Mucosa of descending colon (tissue), 3 donors: ENCODE results near the gene ANGEL2. TPM values are rescaled to one million over a fixed set of nuclear protein-coding genes. Genes with fewer than 3 reads are reported as not detected.
"Not testable (repeated sequence)": the region's sequence is repeated elsewhere in the genome, so short reads cannot be mapped to it uniquely, and the experiment has no call there.

Source experiments
- ATAC-seq: fragments of 200-7000 bp; cut with Tn5 transposase; one replicate; pipeline ENCODE4 v1.9.1; 2020; ENCODE audit warnings: mild to moderate bottlenecking, moderate library complexity
- DNase-seq, 3 donors: peaks; one replicate each; pipeline ENCODE4 v3.0.0-alpha.2; 2020
- H3K36me3 ChIP-seq: fragments of 200-600 bp; one replicate; pipeline ENCODE4 v1.8.0; 2021; ENCODE audit warnings: low read depth, mild to moderate bottlenecking
- H3K4me1 ChIP-seq: fragments of 200-600 bp; one replicate; pipeline ENCODE4 v1.8.0; 2021; ENCODE audit warnings: low read depth, mild to moderate bottlenecking
- H3K4me3 ChIP-seq: fragments of 200-600 bp; one replicate; pipeline ENCODE4 v1.8.0; 2021; ENCODE audit warnings: mild to moderate bottlenecking
- H3K9me3 ChIP-seq: fragments of 200-600 bp; one replicate; pipeline ENCODE4 v1.8.0; 2021; ENCODE audit warnings: mild to moderate bottlenecking
- CTCF ChIP-seq: fragments of 200-600 bp; IDR thresholded peaks from one replicate; pipeline ENCODE4 v1.8.0; 2022; ENCODE audit warnings: antibody characterized with exemption, mild to moderate bottlenecking
- intact Hi-C, 2 donors: fragments of 100-400 bp; cut with DNase I in 1 of 2; cut with micrococcal nuclease in 1 of 2; formaldehyde crosslinking; loops; one replicate each; pipeline versions ENCODE4 v1.11.0 to v1.11.1; 2022; cut with DNase I, micrococcal nuclease
- total RNA-seq, 3 donors: library from RNA; stranded (reverse); fragmentation: NEBNext Ultra II Directional in 2 of 3; extraction: Animal tissue kit (Norgen Biotek cat#: 25700) in 2 of 3; gene quantifications; one replicate each; pipeline versions ENCODE4 v1.2.1 to v1.2.4, GENCODE V29; 2021 to 2023
- donor health status: DM: no; HTN: no; CAD: no; lungs with moderate emphysema.
- donor health status: DM: no; HTN: no; CAD: no.
- donor health status: DM: no; HTN: yes; CAD: no.

ANGEL2 gene
- total RNA-seq, 3 donors from 2014 or later = 24.7 to 35.1 (median 33.3) TPM

- H3K4me3 ChIP-seq = no peak overlapping the region
- intact Hi-C loops = no loop called here
- no peak for ATAC-seq
- no peak for DNase-seq
- TF ChIP-seq CTCF = no peak
- H3K4me1 ChIP-seq = no peaks in the 10 kb centered on the region
- H3K9me3 ChIP-seq = no peaks in the 10 kb centered on the region
- H3K36me3 ChIP-seq = no peaks in the 10 kb centered on the region
Measured at GRCh38 chr1:213034713-213035112, 19.0 kb upstream of the ANGEL2 start.

- DNase-seq = no peak
- Histone ChIP-seq H3K36me3 (no peaks in the 10 kb centered on the region), H3K9me3 (no peaks in the 10 kb centered on the region), H3K4me1 (no peaks in the 10 kb centered on the region), H3K4me3 (no peak overlapping the region)
- intact Hi-C loops = no loop called here
- ATAC-seq = no peak
- TF ChIP-seq CTCF = no peak
Measured at GRCh38 chr1:213032651-213033050, 17.0 kb upstream of the ANGEL2 start.

- not testable (repeated sequence) for DNase-seq, H3K4me1 ChIP-seq
Measured at GRCh38 chr1:213027024-213027423, 11.4 kb upstream of the ANGEL2 start.

GRCh38 chr1:213020016-213020415 lies 4.3 kb upstream of the ANGEL2 start:
- TF ChIP-seq CTCF = no peak
- H3K36me3 ChIP-seq = no peaks in the 10 kb centered on the region
- intact Hi-C loops = no loop called here
- no peaks in the 10 kb centered on the region for H3K9me3 ChIP-seq
- DNase-seq = no peak
- H3K4me1 ChIP-seq = no peaks in the 10 kb centered on the region
- no peak for ATAC-seq
- H3K4me3 ChIP-seq = no peak overlapping the region

More at GRCh38 chr1:213027024-213027423, 11.4 kb upstream of the ANGEL2 start:
- ATAC-seq, H3K9me3 ChIP-seq, intact Hi-C loops, H3K36me3 ChIP-seq, H3K4me3 ChIP-seq: not testable (repeated sequence)

- Histone ChIP-seq H3K9me3 (no peaks in the 10 kb centered on the region), H3K4me1 (no peaks in the 10 kb centered on the region), H3K4me3 (no peak overlapping the region), H3K36me3 (no peaks in the 10 kb centered on the region)
- DNase-seq (no peak), ATAC-seq (no peak)
- intact Hi-C loops = no loop called here
- TF ChIP-seq CTCF = no peak
Measured at GRCh38 chr1:213019450-213019849, 3.8 kb upstream of the ANGEL2 start.

- H3K4me3 ChIP-seq = no peak overlapping the region
- H3K36me3 ChIP-seq = no peaks in the 10 kb centered on the region
- no peak for ATAC-seq
- H3K4me1 ChIP-seq = no peaks in the 10 kb centered on the region
- no peak for TF ChIP-seq CTCF
- no peak for DNase-seq
- intact Hi-C loops = no loop called here
- no peaks in the 10 kb centered on the region for H3K9me3 ChIP-seq
Measured at GRCh38 chr1:213017447-213018273, 2.0 kb upstream of the ANGEL2 start.
